HFFc6 (cell line): ENCODE results near the gene DUSP14. TPM values are rescaled to one million over a fixed set of nuclear protein-coding genes. Genes with fewer than 3 reads are reported as not detected.

Experiments
- DNase-seq: peaks from one replicate; pipeline ENCODE4 v3.0.0-alpha.2; 2018
- H3K27ac Mint-ChIP-seq: 2 replicates; pipeline ENCODE4 v1.8.0; 2020; ENCODE audit warnings: mild to moderate bottlenecking, mixed read lengths
- H3K27me3 Mint-ChIP-seq: 2 replicates; pipeline ENCODE4 v1.8.0; 2021; ENCODE audit warnings: mild to moderate bottlenecking, moderate library complexity, mixed read lengths; ENCODE audit not compliant: insufficient read depth
- H3K36me3 Mint-ChIP-seq: 2 replicates; pipeline ENCODE4 v1.8.0; 2021; ENCODE audit warnings: low read depth, mixed read lengths
- H3K4me1 Mint-ChIP-seq: 2 replicates; pipeline ENCODE4 v1.8.0; 2020; ENCODE audit warnings: low read depth, mixed read lengths
- H3K4me3 Mint-ChIP-seq: 2 replicates; pipeline ENCODE4 v1.8.0; 2020; ENCODE audit warnings: mild to moderate bottlenecking, moderate library complexity, mixed read lengths
- H3K9me3 Mint-ChIP-seq: 2 replicates; pipeline ENCODE4 v1.8.0; 2020; ENCODE audit warnings: mild to moderate bottlenecking, mixed read lengths
- CTCF ChIP-seq: fragments of 200-600 bp; sonication (generic); IDR thresholded peaks from 2 replicates; pipeline ENCODE4 v1.5.0; 2021; ENCODE audit warnings: antibody characterized with exemption, mild to moderate bottlenecking
- total RNA-seq, 6 experiments: library from RNA; stranded (reverse); fragmentation: NEBNext Ultra II Directional; extraction: Animal tissue kit (Norgen Biotek cat#: 25700); gene quantifications; 2 replicates in 1 of 6; 3 replicates in 5 of 6; pipeline ENCODE4 v1.2.3, GENCODE V29; 2021

Gene DUSP14
- total RNA-seq, 6 experiments from 2014 or later = 80.7 to 114 (median 97.4) TPM

GRCh38 chr17:37551788-37552187 is 62.1 kb downstream of the DUSP14 start:
- Mint-ChIP-seq H3K9me3 (no peaks in the 10 kb centered on the region), H3K4me3 (no peak overlapping the region), H3K36me3 (peaks cover 12% of the 10 kb centered on the region), H3K27ac (no peak overlapping the region), H3K4me1 (peaks cover 5% of the 10 kb centered on the region), H3K27me3 (no peaks in the 10 kb centered on the region)
- TF ChIP-seq CTCF = no peak
- no peak for DNase-seq

GRCh38 chr17:37553401-37553966 is 63.8 kb downstream of the DUSP14 start:
- H3K36me3 Mint-ChIP-seq = peaks cover 22% of the 10 kb centered on the region
- no peak for DNase-seq
- no peak for TF ChIP-seq CTCF
- peak overlapping the region; percentile 27; the same call in 1 of the 2 replicates for H3K27ac Mint-ChIP-seq
- H3K9me3 Mint-ChIP-seq = no peaks in the 10 kb centered on the region
- no peaks in the 10 kb centered on the region for H3K27me3 Mint-ChIP-seq
- no peaks in the 10 kb centered on the region for H3K4me1 Mint-ChIP-seq
- no peak overlapping the region for H3K4me3 Mint-ChIP-seq

- H3K4me1 Mint-ChIP-seq = no peaks in the 10 kb centered on the region
- no peaks in the 10 kb centered on the region for H3K27me3 Mint-ChIP-seq
- peaks cover 24% of the 10 kb centered on the region for H3K36me3 Mint-ChIP-seq
- TF ChIP-seq CTCF = no peak
- H3K4me3 Mint-ChIP-seq = no peak overlapping the region
- DNase-seq = no peak
- H3K9me3 Mint-ChIP-seq = no peaks in the 10 kb centered on the region
- H3K27ac Mint-ChIP-seq = no peak overlapping the region
Measured at GRCh38 chr17:37555386-37555785, 65.7 kb downstream of the DUSP14 start.

- H3K27me3 Mint-ChIP-seq = no peaks in the 10 kb centered on the region
- DNase-seq = no peak
- no peaks in the 10 kb centered on the region for H3K4me1 Mint-ChIP-seq
- H3K36me3 Mint-ChIP-seq = peaks cover 34% of the 10 kb centered on the region
- no peak overlapping the region for H3K27ac Mint-ChIP-seq
- no peaks in the 10 kb centered on the region for H3K9me3 Mint-ChIP-seq
- H3K4me3 Mint-ChIP-seq = no peak overlapping the region
- TF ChIP-seq CTCF = no peak
Measured at GRCh38 chr17:37557482-37557881, 67.8 kb downstream of the DUSP14 start.

GRCh38 chr17:37558299-37558698 is 68.6 kb downstream of the DUSP14 start:
- Mint-ChIP-seq H3K9me3 (no peaks in the 10 kb centered on the region), H3K4me1 (no peaks in the 10 kb centered on the region), H3K27me3 (no peaks in the 10 kb centered on the region), H3K36me3 (peaks cover 27% of the 10 kb centered on the region), H3K4me3 (no peak overlapping the region), H3K27ac (no peak overlapping the region)
- no peak for DNase-seq
- no peak for TF ChIP-seq CTCF
